CD4-positive, alpha-beta T cell (primary cell): Measurements from ENCODE around the gene ZNF425. TPM values are rescaled to one million over a fixed set of nuclear protein-coding genes. Genes with fewer than 3 reads are reported as not detected.

Experiments
- ATAC-seq: fragments of 200-7000 bp; cut with Tn5 transposase; one replicate; pipeline ENCODE4 v1.10.0; 2022; ENCODE audit warnings: mild to moderate bottlenecking; ENCODE audit not compliant: poor library complexity
- CTCF ChIA-PET: fragments of 350-600 bp; sonication (Branson Sonifier 250); formaldehyde crosslinking; loops from one replicate; lab custom pipeline; 2021; ENCODE audit warnings: antibody characterized with exemption, inconsistent platforms; lab: Charles Lee
- POLR2A ChIA-PET: fragments of 350-600 bp; sonication (Branson Sonifier 250); formaldehyde crosslinking; loops from one replicate; lab custom pipeline; 2021; ENCODE audit warnings: antibody characterized with exemption, inconsistent platforms; lab: Charles Lee
- DNase-seq, 14 experiments: peaks; one replicate each; pipeline ENCODE4 v3.0.0-alpha.2; 2013 to 2020; ENCODE audit warnings: mixed read lengths in 2 of 14
- H3K27ac ChIP-seq, 2 donors: one replicate each; pipeline versions ENCODE4 v1.5.1 to v1.7.0; 2013; ENCODE audit warnings: low read length in 2 of 2, low read depth in 1 of 2, mild to moderate bottlenecking in 1 of 2
- H3K27me3 ChIP-seq, 2 experiments: 1 replicate in 1 of 2; 2 replicates in 1 of 2; pipeline versions ENCODE4 v1.6.1 to v1.7.0; 2013; ENCODE audit warnings: low read length in 2 of 2, control low read depth in 1 of 2, mild to moderate bottlenecking in 1 of 2, moderate library complexity in 1 of 2; ENCODE audit not compliant: insufficient read depth in 2 of 2, control insufficient read depth in 1 of 2
- H3K36me3 ChIP-seq: one replicate; pipeline ENCODE4 v1.6.1; 2013; ENCODE audit warnings: low read length, control low read depth; ENCODE audit not compliant: insufficient read depth
- H3K4me1 ChIP-seq: one replicate; pipeline ENCODE4 v1.6.1; 2013; ENCODE audit warnings: low read length, control low read depth; ENCODE audit not compliant: insufficient read depth
- H3K4me3 ChIP-seq: one replicate; pipeline ENCODE4 v1.5.1; 2013; ENCODE audit warnings: mild to moderate bottlenecking, low read length, moderate library complexity
- H3K9me3 ChIP-seq, 2 experiments: 1 replicate in 1 of 2; 2 replicates in 1 of 2; pipeline versions ENCODE4 v1.6.1 to v1.7.0; 2013; ENCODE audit warnings: low read length in 2 of 2, mild to moderate bottlenecking in 2 of 2, control low read depth in 1 of 2, moderate library complexity in 1 of 2; ENCODE audit not compliant: control insufficient read depth in 1 of 2, insufficient read depth in 1 of 2
- H3K27ac Mint-ChIP-seq: one replicate; pipeline ENCODE4 v1.8.0; 2020; ENCODE audit warnings: mixed read lengths
- H3K27me3 Mint-ChIP-seq: one replicate; pipeline ENCODE4 v1.8.0; 2021; ENCODE audit warnings: mixed read lengths
- H3K36me3 Mint-ChIP-seq: one replicate; pipeline ENCODE4 v1.8.0; 2021; ENCODE audit warnings: low read depth, mixed read lengths
- H3K4me1 Mint-ChIP-seq: one replicate; pipeline ENCODE4 v1.8.0; 2021; ENCODE audit warnings: low read depth, mixed read lengths
- H3K4me3 Mint-ChIP-seq: one replicate; pipeline ENCODE4 v1.8.0; 2020; ENCODE audit warnings: mild to moderate bottlenecking, mixed read lengths
- H3K9me3 Mint-ChIP-seq: one replicate; pipeline ENCODE4 v1.8.0; 2020; ENCODE audit warnings: mixed read lengths
- CTCF ChIP-seq: fragments of 200-600 bp; IDR thresholded peaks from one replicate; pipeline ENCODE4 v1.8.0; 2022; ENCODE audit warnings: antibody characterized with exemption, mild to moderate bottlenecking
- intact Hi-C, 2 experiments: fragments of 100-400 bp; cut with DNase I in 1 of 2; cut with micrococcal nuclease in 1 of 2; formaldehyde crosslinking; loops; one replicate each; pipeline versions ENCODE4 v1.15.1 to v1.9.0; 2023 to 2025; cut with DNase I, micrococcal nuclease
- total RNA-seq, 174 experiments: library from RNA in 2 of 174; stranded (reverse) in 2 of 174; gene quantifications; one replicate each; pipeline ENCODE4 v1.2.3 and lab custom pipeline; 2021 to 2026

ZNF425 gene
- total RNA-seq, 2 experiments from 2014 or later = 0.22 to 0.39 TPM

- H3K4me1 Mint-ChIP-seq = peaks cover 34% of the 10 kb centered on the region
- Histone ChIP-seq H3K27ac (no peak overlapping the region), H3K4me3 (no peak overlapping the region), H3K36me3 (peaks cover 44% of the 10 kb centered on the region), H3K4me1 (peaks cover 12% of the 10 kb centered on the region), H3K9me3 (no peaks in the 10 kb centered on the region), H3K27me3 (no peaks in the 10 kb centered on the region)
- intact Hi-C loops = no loop called here
- peaks cover 52% of the 10 kb centered on the region for H3K36me3 Mint-ChIP-seq
- TF ChIP-seq CTCF = no peak
- no peak overlapping the region for H3K4me3 Mint-ChIP-seq
- H3K27me3 Mint-ChIP-seq = no peaks in the 10 kb centered on the region
- POLR2A ChIA-PET = no interaction called here
- CTCF ChIA-PET = no interaction called here
- H3K27ac Mint-ChIP-seq = no peak overlapping the region
- ATAC-seq (no peak), DNase-seq (no peak)
- H3K9me3 Mint-ChIP-seq = no peaks in the 10 kb centered on the region
Observed at GRCh38 chr7:149154056-149154455, 27.9 kb upstream of the ZNF425 start.

GRCh38 chr7:149153346-149153745 is 27.2 kb upstream of the ZNF425 start:
- Histone ChIP-seq H3K4me3 (no peak overlapping the region), H3K4me1 (peaks cover 19% of the 10 kb centered on the region), H3K27ac (no peak overlapping the region), H3K9me3 (no peaks in the 10 kb centered on the region), H3K27me3 (no peaks in the 10 kb centered on the region), H3K36me3 (peaks cover 40% of the 10 kb centered on the region)
- no peak for TF ChIP-seq CTCF
- ATAC-seq = no peak
- peaks cover 40% of the 10 kb centered on the region for H3K4me1 Mint-ChIP-seq
- no peak overlapping the region for H3K4me3 Mint-ChIP-seq
- peak overlapping the region; percentile 12 for H3K27ac Mint-ChIP-seq
- H3K9me3 Mint-ChIP-seq = no peaks in the 10 kb centered on the region
- DNase-seq = no peak
- intact Hi-C loops = no loop called here
- no peaks in the 10 kb centered on the region for H3K27me3 Mint-ChIP-seq
- peaks cover 57% of the 10 kb centered on the region for H3K36me3 Mint-ChIP-seq
- ChIA-PET CTCF (no interaction called here), POLR2A (no interaction called here)

- no peaks in the 10 kb centered on the region for H3K9me3 ChIP-seq
- Mint-ChIP-seq H3K27me3 (no peaks in the 10 kb centered on the region), H3K9me3 (no peaks in the 10 kb centered on the region), H3K4me3 (no peak overlapping the region), H3K36me3 (peaks cover 48% of the 10 kb centered on the region), H3K4me1 (peaks cover 45% of the 10 kb centered on the region), H3K27ac (no peak overlapping the region)
- H3K4me1 ChIP-seq = peaks cover 36% of the 10 kb centered on the region
- POLR2A ChIA-PET = no interaction called here
- no peak for TF ChIP-seq CTCF
- intact Hi-C loops = no loop called here
- DNase-seq (no peak), ATAC-seq (no peak)
- CTCF ChIA-PET = no interaction called here
- no peak overlapping the region for H3K4me3 ChIP-seq
- H3K36me3 ChIP-seq = peaks cover 28% of the 10 kb centered on the region
- no peaks in the 10 kb centered on the region for H3K27me3 ChIP-seq
- H3K27ac ChIP-seq = no peak overlapping the region
Observed at GRCh38 chr7:149150981-149151380, 24.9 kb upstream of the ZNF425 start.
